ACC112 (cell line): Measurements from ENCODE around the gene CIRBP.

Source experiments
- H2AFZ ChIP-seq: fragments of 200-600 bp; sonication (generic); one replicate; pipeline ENCODE4 v1.6.0; 2017; ENCODE audit warnings: antibody characterized with exemption, low read length; ENCODE audit not compliant: unreplicated experiment
- H3K27ac ChIP-seq: fragments of 200-600 bp; sonication (generic); 2 replicates; pipeline ENCODE4 v1.5.1; 2014; ENCODE audit warnings: low read depth, mild to moderate bottlenecking, antibody characterized with exemption, low read length, moderate library complexity
- H3K27me3 ChIP-seq: fragments of 200-600 bp; sonication (generic); 2 replicates; pipeline ENCODE4 v1.6.1; 2014; ENCODE audit warnings: mild to moderate bottlenecking, antibody characterized with exemption, low read length, moderate library complexity, mixed read lengths; ENCODE audit not compliant: insufficient read depth
- H3K36me3 ChIP-seq: fragments of 200-600 bp; sonication (generic); 2 replicates; pipeline ENCODE4 v1.6.1; 2016; ENCODE audit warnings: mild to moderate bottlenecking, antibody characterized with exemption, low read length, moderate library complexity, mixed read lengths; ENCODE audit not compliant: insufficient read depth
- H3K4me1 ChIP-seq: fragments of 200-600 bp; sonication (generic); one replicate; pipeline ENCODE4 v1.6.1; 2016; ENCODE audit warnings: low read length, mixed read lengths; ENCODE audit not compliant: insufficient read depth, unreplicated experiment, control insufficient read depth
- H3K4me3 ChIP-seq: fragments of 200-600 bp; sonication (generic); 2 replicates; pipeline ENCODE4 v1.5.1; 2014; ENCODE audit warnings: mild to moderate bottlenecking, low read depth, low read length
- H3K79me2 ChIP-seq: fragments of 200-600 bp; sonication (generic); one replicate; pipeline ENCODE4 v1.6.0; 2016; ENCODE audit warnings: low read length; ENCODE audit not compliant: control insufficient read depth, unreplicated experiment, insufficient read depth

CIRBP gene

GRCh38 chr19:1272423-1273262 lies 3.5 kb downstream of the CIRBP start:
- peaks cover 59% of the 10 kb centered on the region for H3K79me2 ChIP-seq

GRCh38 chr19:1273263-1274041 lies 4.3 kb downstream of the CIRBP start:
- Histone ChIP-seq H2AFZ (no peak overlapping the region), H3K27ac (no peak overlapping the region), H3K4me1 (peaks cover 35% of the 10 kb centered on the region), H3K36me3 (peaks cover 29% of the 10 kb centered on the region; the same call in 1 of the 2 replicates), H3K27me3 (no peaks in the 10 kb centered on the region), H3K79me2 (peaks cover 59% of the 10 kb centered on the region), H3K4me3 (no peak overlapping the region)

More at GRCh38 chr19:1272423-1273262, 3.5 kb downstream of the CIRBP start:
- no peak overlapping the region for H2AFZ ChIP-seq
- H3K36me3 ChIP-seq, result peaks cover 29% of the 10 kb centered on the region; the same call in 1 of the 2 replicates
- no peaks in the 10 kb centered on the region for H3K27me3 ChIP-seq
- H3K4me3 ChIP-seq, result no peak overlapping the region
- no peak overlapping the region for H3K27ac ChIP-seq
- peaks cover 43% of the 10 kb centered on the region for H3K4me1 ChIP-seq

GRCh38 chr19:1274081-1274851 lies 5.1 kb downstream of the CIRBP start:
- peak overlapping the region; percentile 93 for H3K27ac ChIP-seq
- peak overlapping the region; percentile 89 for H3K4me3 ChIP-seq
- H3K4me1 ChIP-seq, result peaks cover 31% of the 10 kb centered on the region
- peaks cover 29% of the 10 kb centered on the region; the same call in 1 of the 2 replicates for H3K36me3 ChIP-seq
- H3K79me2 ChIP-seq, result peaks cover 59% of the 10 kb centered on the region
- no peak overlapping the region for H2AFZ ChIP-seq
- H3K27me3 ChIP-seq, result no peaks in the 10 kb centered on the region

GRCh38 chr19:1274852-1275259 lies 5.7 kb downstream of the CIRBP start:
- H3K79me2 ChIP-seq, result peaks cover 57% of the 10 kb centered on the region
- no peaks in the 10 kb centered on the region for H3K27me3 ChIP-seq
- peak overlapping the region; percentile 89 for H3K4me3 ChIP-seq
- H3K36me3 ChIP-seq, result peaks cover 29% of the 10 kb centered on the region; the same call in 1 of the 2 replicates
- H2AFZ ChIP-seq, result no peak overlapping the region
- H3K27ac ChIP-seq, result peak overlapping the region; percentile 93
- peaks cover 31% of the 10 kb centered on the region for H3K4me1 ChIP-seq

GRCh38 chr19:1275260-1275975 lies 6.3 kb downstream of the CIRBP start, which contains the start of gene FAM174C:
Gene FAM174C (plus strand): TSS chr19:1275530. CDS start chr19:1275550, 20 bp downstream.
- H3K36me3 ChIP-seq, result peaks cover 29% of the 10 kb centered on the region; the same call in 1 of the 2 replicates
- peak within 1 kb of the TSS; percentile 89 for H3K4me3 ChIP-seq
- peak within 1 kb of the TSS; percentile 93 for H3K27ac ChIP-seq
- H3K27me3 ChIP-seq, result no peaks in the 10 kb centered on the region
- peak within 1 kb of the TSS; percentile 38 for H2AFZ ChIP-seq
- H3K79me2 ChIP-seq, result peaks cover 52% of the 10 kb centered on the region
- peaks cover 29% of the 10 kb centered on the region for H3K4me1 ChIP-seq

GRCh38 chr19:1275976-1276627 lies 7.0 kb downstream of the CIRBP start:
- Histone ChIP-seq H3K79me2 (peaks cover 45% of the 10 kb centered on the region), H3K36me3 (peaks cover 25% of the 10 kb centered on the region; the same call in 1 of the 2 replicates), H2AFZ (no peak overlapping the region), H3K4me1 (peaks cover 23% of the 10 kb centered on the region), H3K4me3 (peak overlapping the region; percentile 89), H3K27me3 (no peaks in the 10 kb centered on the region), H3K27ac (peak overlapping the region; percentile 93)

GRCh38 chr19:1276628-1277022 lies 7.5 kb downstream of the CIRBP start:
- H3K36me3 ChIP-seq, result peaks cover 21% of the 10 kb centered on the region; the same call in 1 of the 2 replicates
- peaks cover 17% of the 10 kb centered on the region for H3K4me1 ChIP-seq
- H2AFZ ChIP-seq, result no peak overlapping the region
- H3K27ac ChIP-seq, result peak overlapping the region; percentile 93; the same call in 1 of the 2 replicates
- H3K4me3 ChIP-seq, result peak overlapping the region; percentile 89
- H3K27me3 ChIP-seq, result no peaks in the 10 kb centered on the region
- H3K79me2 ChIP-seq, result peaks cover 39% of the 10 kb centered on the region

- Histone ChIP-seq H3K27ac (no peak overlapping the region), H3K79me2 (peaks cover 35% of the 10 kb centered on the region), H3K27me3 (no peaks in the 10 kb centered on the region), H2AFZ (no peak overlapping the region), H3K4me1 (peaks cover 16% of the 10 kb centered on the region), H3K4me3 (no peak overlapping the region; the same call in 1 of the 2 replicates), H3K36me3 (peaks cover 20% of the 10 kb centered on the region; the same call in 1 of the 2 replicates)
Measured at GRCh38 chr19:1277061-1277460, 7.9 kb downstream of the CIRBP start.

GRCh38 chr19:1278074-1278473 lies 8.9 kb downstream of the CIRBP start:
- H3K27ac ChIP-seq, result no peak overlapping the region
- H3K4me3 ChIP-seq, result no peak overlapping the region
- no peaks in the 10 kb centered on the region for H3K27me3 ChIP-seq
- peaks cover 16% of the 10 kb centered on the region for H3K4me1 ChIP-seq
- peaks cover 25% of the 10 kb centered on the region for H3K79me2 ChIP-seq
- no peak overlapping the region for H2AFZ ChIP-seq
- peaks cover 10% of the 10 kb centered on the region; the same call in 1 of the 2 replicates for H3K36me3 ChIP-seq
